ENCODE measurements around the gene TSC22D2. TPM values are rescaled to one million over a fixed set of nuclear protein-coding genes. Genes with fewer than 3 reads are reported as not detected.
A peak's percentile ranks its signal among the peaks of the same experiment; 100 is the strongest.

TSC22D2 gene
- total RNA-seq, 2 donors from 2014 or later: 16.7 to 31.7 TPM

DNA sequence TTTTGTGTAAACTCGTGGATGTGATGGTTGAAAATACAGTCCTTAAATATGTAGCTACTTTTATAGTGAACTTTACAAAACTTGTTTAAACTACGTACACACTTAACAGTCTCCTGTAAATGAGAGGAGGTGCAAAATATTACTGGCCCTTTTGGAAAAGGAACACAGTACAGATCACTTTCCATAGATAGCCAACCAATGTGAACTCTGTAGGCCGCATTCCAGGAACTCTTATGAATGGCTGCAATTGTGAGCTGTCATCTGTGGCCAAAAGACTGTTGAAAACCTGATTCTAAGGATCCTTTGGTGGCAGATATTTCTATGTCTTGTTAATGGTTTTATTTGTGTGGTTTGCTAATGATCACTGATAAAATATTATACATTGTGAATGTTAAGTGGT, 6.2 kb downstream of the TSC22D2 start:
- H3K27me3 ChIP-seq: no peaks in the 10 kb centered on the region
- TF ChIP-seq, protein P1, sequence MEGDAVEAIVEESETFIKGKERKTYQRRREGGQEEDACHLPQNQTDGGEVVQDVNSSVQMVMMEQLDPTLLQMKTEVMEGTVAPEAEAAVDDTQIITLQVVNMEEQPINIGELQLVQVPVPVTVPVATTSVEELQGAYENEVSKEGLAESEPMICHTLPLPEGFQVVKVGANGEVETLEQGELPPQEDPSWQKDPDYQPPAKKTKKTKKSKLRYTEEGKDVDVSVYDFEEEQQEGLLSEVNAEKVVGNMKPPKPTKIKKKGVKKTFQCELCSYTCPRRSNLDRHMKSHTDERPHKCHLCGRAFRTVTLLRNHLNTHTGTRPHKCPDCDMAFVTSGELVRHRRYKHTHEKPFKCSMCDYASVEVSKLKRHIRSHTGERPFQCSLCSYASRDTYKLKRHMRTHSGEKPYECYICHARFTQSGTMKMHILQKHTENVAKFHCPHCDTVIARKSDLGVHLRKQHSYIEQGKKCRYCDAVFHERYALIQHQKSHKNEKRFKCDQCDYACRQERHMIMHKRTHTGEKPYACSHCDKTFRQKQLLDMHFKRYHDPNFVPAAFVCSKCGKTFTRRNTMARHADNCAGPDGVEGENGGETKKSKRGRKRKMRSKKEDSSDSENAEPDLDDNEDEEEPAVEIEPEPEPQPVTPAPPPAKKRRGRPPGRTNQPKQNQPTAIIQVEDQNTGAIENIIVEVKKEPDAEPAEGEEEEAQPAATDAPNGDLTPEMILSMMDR (IDR thresholded peaks at IDR 0.05): no peak
- H3K9me3 ChIP-seq: no peaks in the 10 kb centered on the region
- intact Hi-C loops (cut with DNase I): loop anchor here (5.0 kb wide), 1 partner anchor 83 kb away; no protein-coding TSS in a partner anchor
- H3K9ac ChIP-seq (ENCODE audit: low read depth in 2 of 2, low read length in 2 of 2): peak overlapping the region in 1 of 2 donors; percentile 28
- H3K4me1 ChIP-seq: peaks cover 4% of the 10 kb centered on the region
- H3K36me3 ChIP-seq: no peaks in the 10 kb centered on the region
- H3K4me3 ChIP-seq: no peak overlapping the region
- DNase-seq: peak; percentile 24
- no peak overlapping the region for H3K27ac ChIP-seq

DNA sequence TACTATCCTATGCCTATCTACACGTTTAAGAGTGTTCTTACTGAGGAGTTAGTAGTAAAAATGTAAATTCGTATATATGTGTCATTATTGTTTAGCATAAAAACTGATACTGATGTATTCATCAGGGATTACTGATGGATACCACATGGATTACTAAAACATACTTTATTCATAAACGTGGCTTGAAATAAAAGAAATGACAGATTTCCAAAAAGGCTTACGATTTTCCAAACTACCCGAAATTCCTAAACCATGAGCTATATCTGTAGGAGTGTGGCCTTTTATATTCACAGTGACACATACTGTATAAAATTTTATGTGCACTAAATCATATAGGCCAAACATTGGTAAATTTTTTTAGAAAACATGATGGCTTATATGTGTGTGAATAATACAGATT, 6.9 kb downstream of the TSC22D2 start:
- Histone ChIP-seq H3K9me3 (no peaks in the 10 kb centered on the region), H3K4me3 (no peak overlapping the region), H3K27me3 (no peaks in the 10 kb centered on the region), H3K4me1 (peaks cover 4% of the 10 kb centered on the region), H3K27ac (no peak overlapping the region), H3K36me3 (no peaks in the 10 kb centered on the region), H3K9ac (ENCODE audit: low read depth in 2 of 2, low read length in 2 of 2) (no peak overlapping the region)
- TF ChIP-seq, protein P1 (IDR thresholded peaks at IDR 0.05): no peak
- DNase-seq: no peak
- intact Hi-C loops (cut with DNase I): loop anchor here (5.0 kb wide), 1 partner anchor 82 kb away; no protein-coding TSS in a partner anchor

DNA sequence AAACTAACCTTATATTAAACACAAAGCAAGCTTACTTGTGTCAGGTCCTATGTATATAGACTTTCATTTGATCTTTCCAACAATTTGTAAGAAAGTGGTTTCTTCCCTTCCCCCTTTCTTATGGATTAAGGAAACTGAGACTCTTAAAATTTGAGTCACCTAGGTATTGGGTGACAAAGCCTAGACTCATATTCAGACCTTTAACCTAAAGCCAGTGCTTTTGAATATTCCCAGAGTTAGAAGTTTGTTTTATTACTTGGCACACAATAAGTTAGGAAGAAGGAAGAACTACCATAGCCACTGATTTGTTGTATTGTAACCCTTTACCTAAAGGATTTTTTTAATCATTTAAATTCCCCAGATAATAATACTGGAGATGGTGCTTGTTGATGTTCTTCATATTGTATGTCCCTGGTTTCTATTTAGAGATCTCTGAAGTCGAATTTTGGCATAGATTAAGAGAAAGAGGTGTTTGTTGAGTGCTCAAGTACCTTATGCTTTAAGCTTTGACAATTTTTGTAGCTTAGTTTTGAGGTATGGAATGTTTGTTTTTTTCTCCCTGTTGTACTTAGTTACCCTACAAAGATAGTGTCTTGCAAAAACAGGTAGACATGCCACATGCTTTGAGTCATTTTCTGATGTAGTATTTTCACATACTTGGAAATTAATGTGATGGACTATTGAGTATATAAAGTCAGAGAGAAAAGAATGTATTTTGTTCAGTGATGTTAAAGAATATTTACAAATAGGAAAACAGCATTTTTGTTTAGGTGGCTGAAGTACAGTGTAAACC, 11.2 kb downstream of the TSC22D2 start:
- Histone ChIP-seq H3K27me3 (no peaks in the 10 kb centered on the region), H3K4me3 (no peak overlapping the region), H3K4me1 (peaks cover 4% of the 10 kb centered on the region), H3K36me3 (no peaks in the 10 kb centered on the region), H3K9me3 (no peaks in the 10 kb centered on the region), H3K9ac (ENCODE audit: low read depth in 2 of 2, low read length in 2 of 2) (no peak overlapping the region), H3K27ac (no peak overlapping the region)
- intact Hi-C loops (cut with DNase I): no loop called here
- TF ChIP-seq, protein P1 (IDR thresholded peaks at IDR 0.05): no peak
- DNase-seq: no peak

DNA sequence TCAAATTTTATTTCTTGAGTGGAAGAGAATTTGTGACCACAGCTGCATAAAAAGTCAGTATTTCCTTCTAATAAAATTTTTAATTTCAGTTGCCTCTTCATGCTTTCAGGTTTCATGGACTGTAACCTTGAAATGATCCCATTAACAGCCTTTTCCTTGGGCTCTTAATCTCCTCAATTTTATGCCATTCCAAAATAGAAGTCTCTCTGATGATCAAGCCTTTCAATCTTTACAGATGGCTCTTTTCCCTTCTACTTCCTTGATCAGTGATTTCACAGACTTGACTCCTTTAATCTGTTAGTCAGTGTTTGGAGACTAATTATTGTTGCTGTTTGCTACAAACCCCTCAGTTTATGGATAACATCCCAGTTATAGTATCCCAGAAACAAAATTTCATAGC, 11.9 kb downstream of the TSC22D2 start:
- Histone ChIP-seq H3K27ac (no peak overlapping the region), H3K9ac (ENCODE audit: low read depth in 2 of 2, low read length in 2 of 2) (no peak overlapping the region), H3K9me3 (no peaks in the 10 kb centered on the region), H3K27me3 (no peaks in the 10 kb centered on the region), H3K36me3 (no peaks in the 10 kb centered on the region), H3K4me1 (peaks cover 4% of the 10 kb centered on the region), H3K4me3 (no peak overlapping the region)
- DNase-seq: no peak
- intact Hi-C loops (cut with DNase I): no loop called here
- TF ChIP-seq, protein P1 (IDR thresholded peaks at IDR 0.05): no peak

DNA sequence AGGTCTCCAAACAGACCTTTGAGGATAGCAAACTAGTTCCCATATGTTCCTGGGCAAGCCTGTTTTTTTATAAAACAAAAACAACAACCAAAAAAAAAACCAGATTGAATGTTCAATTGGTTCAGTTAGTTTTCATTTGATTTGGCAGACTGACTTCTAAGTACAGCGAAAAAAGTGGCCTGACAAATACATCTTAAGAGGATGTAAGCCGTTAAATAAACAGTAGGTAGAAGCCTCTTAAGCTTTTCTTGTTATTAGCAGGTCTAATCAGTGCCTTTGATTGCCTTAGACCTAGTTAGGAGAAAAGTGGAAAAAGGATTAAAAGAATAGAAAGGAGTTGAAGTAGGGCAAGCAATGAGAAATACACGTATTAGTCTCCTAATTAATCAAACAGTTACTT, 13.2 kb downstream of the TSC22D2 start:
- H3K27ac ChIP-seq: no peak overlapping the region
- H3K4me1 ChIP-seq: no peaks in the 10 kb centered on the region
- H3K27me3 ChIP-seq: no peaks in the 10 kb centered on the region
- TF ChIP-seq, protein P1 (IDR thresholded peaks at IDR 0.05): no peak
- H3K36me3 ChIP-seq: no peaks in the 10 kb centered on the region
- H3K9ac ChIP-seq (ENCODE audit: low read depth in 2 of 2, low read length in 2 of 2): no peak overlapping the region
- H3K9me3 ChIP-seq: no peaks in the 10 kb centered on the region
- DNase-seq: no peak
- H3K4me3 ChIP-seq: no peak overlapping the region
- intact Hi-C loops (cut with DNase I): no loop called here
